Nucleus accumbens (tissue), 56 donors: Measurements from ENCODE around the gene CRAMP1.

Experiments
- DNase-seq, 56 donors: peaks; one replicate each; lab custom pipeline; 2025; lab: John Stamatoyannopoulos, UW

The CRAMP1 gene

GRCh38 chr16:1674751-1675664, 62.8 kb downstream of the CRAMP1 start:
- DNase-seq: no peak

GRCh38 chr16:1676661-1677060, 64.5 kb downstream of the CRAMP1 start:
- no peak for DNase-seq

GRCh38 chr16:1677339-1677738, 65.2 kb downstream of the CRAMP1 start:
- no peak for DNase-seq

GRCh38 chr16:1677942-1678499, 65.9 kb downstream of the CRAMP1 start, which contains the start of gene JPT2:
JPT2 (plus strand) TSS chr16:1678279; CDS start chr16:1678313, 34 bp downstream.
- peak in 55 of 56 donors; percentile 45 to 97 (median 83) for DNase-seq

GRCh38 chr16:1678500-1679098, 66.4 kb downstream of the CRAMP1 start:
- peak in 8 of 56 donors; percentile 11 to 51 (median 35) for DNase-seq

- DNase-seq: no peak
Measured at GRCh38 chr16:1680361-1680760, 68.2 kb downstream of the CRAMP1 start.

- peak in 1 of 56 donors; percentile 13 for DNase-seq
Measured at GRCh38 chr16:1681032-1681431, 68.9 kb downstream of the CRAMP1 start.

GRCh38 chr16:1687427-1688316, 75.5 kb downstream of the CRAMP1 start:
- no peak for DNase-seq

GRCh38 chr16:1688807-1689560, 76.8 kb downstream of the CRAMP1 start:
- DNase-seq: no peak

- DNase-seq: no peak
Measured at GRCh38 chr16:1689853-1690252, 77.7 kb downstream of the CRAMP1 start.

GRCh38 chr16:1690810-1691209, 78.7 kb downstream of the CRAMP1 start:
- DNase-seq: no peak

- no peak for DNase-seq
Measured at GRCh38 chr16:1691276-1691675, 79.1 kb downstream of the CRAMP1 start.

GRCh38 chr16:1691956-1692355, 79.8 kb downstream of the CRAMP1 start:
- peak in 13 of 56 donors; percentile 3 to 51 (median 21) for DNase-seq

GRCh38 chr16:1696863-1697262, 84.7 kb downstream of the CRAMP1 start:
- no peak for DNase-seq

- no peak for DNase-seq
Measured at GRCh38 chr16:1698680-1699079, 86.5 kb downstream of the CRAMP1 start.

GRCh38 chr16:1700246-1700645, 88.1 kb downstream of the CRAMP1 start:
- DNase-seq: no peak

GRCh38 chr16:1701216-1701878, 89.2 kb downstream of the CRAMP1 start:
- DNase-seq: no peak

- DNase-seq: peak in 3 of 56 donors; percentile 61 to 71 (median 66)
Measured at GRCh38 chr16:1705324-1705687, 93.1 kb downstream of the CRAMP1 start.
